ENCODE measurements around the gene FMN1.

DNA sequence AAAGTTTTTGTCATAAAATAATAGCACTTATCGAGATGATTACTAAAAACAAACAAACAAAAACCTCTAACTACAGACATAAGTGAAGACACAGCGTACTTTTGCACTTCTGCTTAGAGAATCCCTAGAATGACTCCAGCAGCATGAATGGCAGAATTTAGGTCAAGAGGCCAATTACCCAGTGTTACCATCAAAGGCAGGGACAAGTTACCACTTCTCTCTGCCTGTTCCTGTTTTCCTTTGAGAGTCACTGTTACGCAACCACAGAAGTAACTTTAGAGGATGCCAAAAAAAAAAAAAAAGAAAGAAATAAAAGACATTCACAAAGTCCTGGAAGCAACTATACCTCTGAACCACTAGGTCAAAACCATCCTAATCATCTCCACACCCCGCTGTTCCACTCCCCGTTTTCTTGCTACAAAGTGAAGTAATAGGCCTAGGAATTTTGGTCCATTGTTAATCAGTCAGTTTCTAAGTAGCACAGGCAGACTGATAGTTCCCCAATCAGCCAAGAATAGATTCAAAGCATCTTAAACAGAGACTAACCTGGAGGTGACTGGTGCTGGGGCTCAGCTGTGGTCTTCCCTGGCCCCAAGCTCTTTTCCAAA, 41.9 kb downstream of the FMN1 start:
- TF ChIP-seq CTCF (IDR thresholded peaks at IDR 0.05) (no peak), POLR2A (IDR thresholded peaks at IDR 0.05) (peak in 1 of 3 donors; percentile 31)

Data from body of pancreas (tissue), 4 donors.